ENCODE results near the gene FAR2. TPM values are rescaled to one million over a fixed set of nuclear protein-coding genes. Genes with fewer than 3 reads are reported as not detected.
A peak's percentile ranks its signal among the peaks of the same experiment; 100 is the strongest.

FAR2 gene
- polyA plus RNA-seq, 1 of the 3 experiments (the other 2 are of a cell fraction) = 7.4 TPM

GRCh38 chr12:29149691-29150281, 708 bp downstream of the FAR2 start:
- no peaks in the 10 kb centered on the region for H3F3A ChIP-seq (replicated peaks; ENCODE audit: insufficient read depth)
- TF ChIP-seq MXI1 (IDR thresholded peaks at IDR 0.05; ENCODE audit: low read depth, low read length) = no peak
- no peak for TF ChIP-seq TAF1 (IDR thresholded peaks at IDR 0.05; ENCODE audit: borderline replicate concordance, low read depth, low read length)
- TF ChIP-seq, protein P1, sequence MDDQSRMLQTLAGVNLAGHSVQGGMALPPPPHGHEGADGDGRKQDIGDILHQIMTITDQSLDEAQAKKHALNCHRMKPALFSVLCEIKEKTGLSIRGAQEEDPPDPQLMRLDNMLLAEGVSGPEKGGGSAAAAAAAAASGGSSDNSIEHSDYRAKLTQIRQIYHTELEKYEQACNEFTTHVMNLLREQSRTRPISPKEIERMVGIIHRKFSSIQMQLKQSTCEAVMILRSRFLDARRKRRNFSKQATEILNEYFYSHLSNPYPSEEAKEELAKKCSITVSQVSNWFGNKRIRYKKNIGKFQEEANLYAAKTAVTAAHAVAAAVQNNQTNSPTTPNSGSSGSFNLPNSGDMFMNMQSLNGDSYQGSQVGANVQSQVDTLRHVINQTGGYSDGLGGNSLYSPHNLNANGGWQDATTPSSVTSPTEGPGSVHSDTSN (IDR thresholded peaks at IDR 0.05) = no peak
- no peak for TF ChIP-seq FOSL2 (IDR thresholded peaks at IDR 0.05; ENCODE audit: borderline replicate concordance, low read depth)
- TF ChIP-seq FOXM1 (IDR thresholded peaks at IDR 0.05; ENCODE audit: low read depth) = no peak
- no peak for TF ChIP-seq RXRA (IDR thresholded peaks at IDR 0.05; ENCODE audit: borderline replicate concordance, low read depth)
- TF ChIP-seq, protein P2, sequence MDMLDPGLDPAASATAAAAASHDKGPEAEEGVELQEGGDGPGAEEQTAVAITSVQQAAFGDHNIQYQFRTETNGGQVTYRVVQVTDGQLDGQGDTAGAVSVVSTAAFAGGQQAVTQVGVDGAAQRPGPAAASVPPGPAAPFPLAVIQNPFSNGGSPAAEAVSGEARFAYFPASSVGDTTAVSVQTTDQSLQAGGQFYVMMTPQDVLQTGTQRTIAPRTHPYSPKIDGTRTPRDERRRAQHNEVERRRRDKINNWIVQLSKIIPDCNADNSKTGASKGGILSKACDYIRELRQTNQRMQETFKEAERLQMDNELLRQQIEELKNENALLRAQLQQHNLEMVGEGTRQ (IDR thresholded peaks at IDR 0.05; ENCODE audit: borderline replicate concordance, low read depth, low read length) = no peak
- no peak for TF ChIP-seq NRF1 (IDR thresholded peaks at IDR 0.05; ENCODE audit: low read depth, low read length)
- no peak for TF ChIP-seq EZH2phosphoT487 (IDR thresholded peaks at IDR 0.05; ENCODE audit: borderline replicate concordance, low read depth)
- ChIA-PET POLR2A (no interaction called here), CTCF (interaction anchor here (2.3 kb wide), 1 partner anchor 77 kb away, joined by 6 read pairs; no protein-coding TSS in a partner anchor)
- no peaks in the 10 kb centered on the region for H3K36me3 ChIP-seq (replicated peaks in 1 of 2; ENCODE audit: control insufficient read depth in 1 of 2, insufficient read depth in 2 of 2, low read length in 1 of 2)
- H3K9ac ChIP-seq = peak overlapping the region; percentile 85; the same call in 1 of the 2 replicates
- peaks cover 0 to 13% of the 10 kb centered on the region in 2 experiments; a peak in 2 of 4 replicates for H3K4me1 ChIP-seq (ENCODE audit: control insufficient read depth in 1 of 2, insufficient read depth in 2 of 2, low read depth in 1 of 2, low read length in 1 of 2)
- H3K4me2 ChIP-seq = peak overlapping the region; percentile 81
- no peak overlapping the region for H3K27ac ChIP-seq (ENCODE audit: low read depth in 2 of 2, low read length in 1 of 2)
- no peaks in the 10 kb centered on the region for H4K20me1 ChIP-seq (ENCODE audit: insufficient read depth)
- no peaks in the 10 kb centered on the region for H3K9me2 ChIP-seq
- no peak for DNase-seq
- H3K27me3 ChIP-seq (ENCODE audit: insufficient read depth) = no peaks in the 10 kb centered on the region
- H3K79me2 ChIP-seq (ENCODE audit: insufficient read depth) = no peaks in the 10 kb centered on the region
- 76% methylated on average over 12 of the region's 34 CpGs for WGBS (ENCODE audit: low lambda C conversion rate)
- no peaks in the 10 kb centered on the region for H3K9me3 ChIP-seq
- H2AFZ ChIP-seq (ENCODE audit: low read depth) = peak overlapping the region; percentile 89; the same call in 1 of the 2 replicates
- H3K4me3 ChIP-seq (ENCODE audit: low read depth in 2 of 2, low read length in 1 of 2) = peak overlapping the region; percentile 70 to 83

GRCh38 chr12:29150462-29150861, 1.4 kb downstream of the FAR2 start:
- no peaks in the 10 kb centered on the region for H3K9me2 ChIP-seq
- no peak for DNase-seq
- 93% methylated on average over 7 of the region's 7 CpGs for WGBS (ENCODE audit: low lambda C conversion rate)

More at GRCh38 chr12:29150462-29150861, 1.4 kb downstream of the FAR2 start:
- no peaks in the 10 kb centered on the region for H3K27me3 ChIP-seq (ENCODE audit: insufficient read depth)
- ChIA-PET POLR2A (no interaction called here), CTCF (interaction anchor here (2.3 to 3.1 kb wide), 2 partner anchors 77 to 167 kb away, joined by 6 to 11 read pairs; no protein-coding TSS in a partner anchor)
- H3K9me3 ChIP-seq = no peaks in the 10 kb centered on the region
- H3K27ac ChIP-seq (ENCODE audit: low read depth in 2 of 2, low read length in 1 of 2) = no peak overlapping the region
- no peaks in the 10 kb centered on the region for H3F3A ChIP-seq (replicated peaks; ENCODE audit: insufficient read depth)
- no peak overlapping the region for H3K4me2 ChIP-seq
- no peaks in the 10 kb centered on the region for H3K79me2 ChIP-seq (ENCODE audit: insufficient read depth)
- TF ChIP-seq MEF2A (IDR thresholded peaks at IDR 0.05; ENCODE audit: borderline replicate concordance, low read depth) (no peak), SIN3A (IDR thresholded peaks at IDR 0.05; ENCODE audit: borderline replicate concordance, low read depth, low read length) (no peak), NFIC (IDR thresholded peaks at IDR 0.05; ENCODE audit: borderline replicate concordance) (no peak), FOXM1 (IDR thresholded peaks at IDR 0.05; ENCODE audit: low read depth) (no peak), GABPA (IDR thresholded peaks at IDR 0.05; ENCODE audit: low read depth) (no peak), REST (IDR thresholded peaks at IDR 0.05; ENCODE audit: low read depth, low read length) (no peak)
- H3K36me3 ChIP-seq (replicated peaks in 1 of 2; ENCODE audit: control insufficient read depth in 1 of 2, insufficient read depth in 2 of 2, low read length in 1 of 2) = no peaks in the 10 kb centered on the region
- peaks cover 0 to 17% of the 10 kb centered on the region in 2 experiments; a peak in 2 of 4 replicates for H3K4me1 ChIP-seq (ENCODE audit: control insufficient read depth in 1 of 2, insufficient read depth in 2 of 2, low read depth in 1 of 2, low read length in 1 of 2)
- no peak overlapping the region for H3K9ac ChIP-seq
- H4K20me1 ChIP-seq (ENCODE audit: insufficient read depth) = no peaks in the 10 kb centered on the region
- H2AFZ ChIP-seq (ENCODE audit: low read depth) = no peak overlapping the region
- H3K4me3 ChIP-seq (ENCODE audit: low read depth in 2 of 2, low read length in 1 of 2) = no peak overlapping the region
